ENCODE data around the gene DCHS1. TPM values are rescaled to one million over a fixed set of nuclear protein-coding genes. Genes with fewer than 3 reads are reported as not detected.

The DCHS1 gene, protein sequence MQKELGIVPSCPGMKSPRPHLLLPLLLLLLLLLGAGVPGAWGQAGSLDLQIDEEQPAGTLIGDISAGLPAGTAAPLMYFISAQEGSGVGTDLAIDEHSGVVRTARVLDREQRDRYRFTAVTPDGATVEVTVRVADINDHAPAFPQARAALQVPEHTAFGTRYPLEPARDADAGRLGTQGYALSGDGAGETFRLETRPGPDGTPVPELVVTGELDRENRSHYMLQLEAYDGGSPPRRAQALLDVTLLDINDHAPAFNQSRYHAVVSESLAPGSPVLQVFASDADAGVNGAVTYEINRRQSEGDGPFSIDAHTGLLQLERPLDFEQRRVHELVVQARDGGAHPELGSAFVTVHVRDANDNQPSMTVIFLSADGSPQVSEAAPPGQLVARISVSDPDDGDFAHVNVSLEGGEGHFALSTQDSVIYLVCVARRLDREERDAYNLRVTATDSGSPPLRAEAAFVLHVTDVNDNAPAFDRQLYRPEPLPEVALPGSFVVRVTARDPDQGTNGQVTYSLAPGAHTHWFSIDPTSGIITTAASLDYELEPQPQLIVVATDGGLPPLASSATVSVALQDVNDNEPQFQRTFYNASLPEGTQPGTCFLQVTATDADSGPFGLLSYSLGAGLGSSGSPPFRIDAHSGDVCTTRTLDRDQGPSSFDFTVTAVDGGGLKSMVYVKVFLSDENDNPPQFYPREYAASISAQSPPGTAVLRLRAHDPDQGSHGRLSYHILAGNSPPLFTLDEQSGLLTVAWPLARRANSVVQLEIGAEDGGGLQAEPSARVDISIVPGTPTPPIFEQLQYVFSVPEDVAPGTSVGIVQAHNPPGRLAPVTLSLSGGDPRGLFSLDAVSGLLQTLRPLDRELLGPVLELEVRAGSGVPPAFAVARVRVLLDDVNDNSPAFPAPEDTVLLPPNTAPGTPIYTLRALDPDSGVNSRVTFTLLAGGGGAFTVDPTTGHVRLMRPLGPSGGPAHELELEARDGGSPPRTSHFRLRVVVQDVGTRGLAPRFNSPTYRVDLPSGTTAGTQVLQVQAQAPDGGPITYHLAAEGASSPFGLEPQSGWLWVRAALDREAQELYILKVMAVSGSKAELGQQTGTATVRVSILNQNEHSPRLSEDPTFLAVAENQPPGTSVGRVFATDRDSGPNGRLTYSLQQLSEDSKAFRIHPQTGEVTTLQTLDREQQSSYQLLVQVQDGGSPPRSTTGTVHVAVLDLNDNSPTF (N-terminal part only)
- total RNA-seq: 2.3 TPM in 2 replicates

DNA sequence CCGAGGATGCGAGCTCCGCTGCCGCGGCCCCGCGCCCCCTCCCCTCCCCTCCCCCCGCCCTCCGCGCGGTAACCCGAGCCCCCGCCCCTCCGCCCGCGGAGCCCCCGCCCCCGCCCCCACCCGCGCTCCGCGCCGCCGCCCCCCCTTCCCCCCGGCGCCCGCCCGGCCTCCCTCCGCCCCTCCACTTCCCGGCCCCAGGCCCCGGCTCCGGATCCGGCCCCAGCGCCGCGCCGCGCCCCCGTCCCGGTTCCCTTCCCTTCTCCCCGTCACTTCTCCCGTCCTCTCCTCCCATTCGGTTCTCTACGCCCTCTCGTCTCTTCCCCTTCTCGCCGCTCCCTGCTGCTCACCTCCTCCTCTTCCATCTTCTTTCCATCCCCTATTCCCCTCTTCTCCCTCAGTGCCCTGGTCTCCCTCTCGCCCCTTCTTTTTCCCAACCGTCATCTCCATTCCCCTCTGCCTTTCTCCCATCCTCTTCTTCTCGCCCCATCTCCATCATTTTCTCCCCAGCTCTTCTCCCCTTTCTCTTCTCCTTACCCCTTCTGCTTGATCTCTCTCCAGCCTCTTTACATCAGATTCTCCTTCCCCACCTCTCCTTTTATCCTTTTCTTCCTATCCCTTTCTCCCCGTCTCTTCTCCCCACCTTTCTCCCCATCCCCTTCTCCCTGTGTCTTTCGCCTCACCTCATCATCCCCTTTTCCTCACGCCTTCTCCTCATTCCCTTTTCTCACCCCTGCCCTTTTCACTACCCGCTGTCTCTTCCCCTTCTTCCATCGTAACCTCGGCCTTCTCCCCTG is at the start of gene DCHS1:
TSS of gene DCHS1 (minus strand) at position 20 of the 794 bp plus-strand sequence. CDS start 14,196 bp downstream, outside the sequence.

DNA sequence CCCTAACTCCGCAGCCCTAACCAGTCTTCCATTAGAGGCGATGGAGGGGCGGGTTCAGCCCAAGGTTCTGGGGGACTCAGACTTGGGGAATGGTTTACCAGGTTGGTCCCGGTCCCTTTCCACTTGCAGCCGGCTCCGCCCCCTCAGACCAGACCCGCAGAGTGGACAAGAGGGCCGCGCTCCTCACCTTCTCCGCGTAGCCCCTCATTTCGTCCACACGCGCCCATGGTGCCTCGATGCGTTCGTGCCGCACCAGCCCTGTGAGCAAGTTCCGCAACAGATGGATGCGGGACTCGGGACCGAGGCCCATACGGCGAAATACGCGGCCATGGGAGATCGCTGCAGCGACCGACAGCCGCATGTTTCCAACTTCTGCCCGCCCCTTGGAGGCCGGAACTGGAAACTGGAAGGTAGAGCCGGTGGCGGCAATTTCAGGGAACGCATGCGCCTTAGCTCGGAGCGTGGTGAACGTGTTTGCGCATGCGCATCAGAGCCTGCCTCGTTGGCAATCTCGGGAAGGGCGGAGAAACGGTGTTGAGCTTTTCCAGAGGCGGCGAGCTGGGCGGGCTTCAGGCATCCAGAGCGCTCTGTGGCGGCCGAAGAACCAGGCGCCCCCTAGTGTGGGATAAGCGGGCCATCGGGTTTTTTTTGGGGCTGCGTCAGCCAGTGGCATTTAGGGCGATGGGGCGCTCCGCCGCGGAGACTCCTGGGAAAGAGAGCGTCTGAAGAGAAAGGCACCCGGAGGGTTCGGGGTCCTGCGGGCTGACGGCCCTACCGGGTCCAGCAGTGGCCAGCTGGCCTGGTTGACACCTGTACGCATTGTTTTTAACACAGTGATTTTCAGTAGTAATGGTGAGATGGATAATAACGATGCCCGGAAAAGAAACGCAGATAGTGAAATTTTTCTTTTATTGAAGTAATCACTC is 27.6 kb upstream of the DCHS1 start, which contains the start of gene MRPL17:
TSS of gene MRPL17 (minus strand) at position 405 of the 926 bp plus-strand sequence. CDS start at position 361, 44 bp downstream.

DNA sequence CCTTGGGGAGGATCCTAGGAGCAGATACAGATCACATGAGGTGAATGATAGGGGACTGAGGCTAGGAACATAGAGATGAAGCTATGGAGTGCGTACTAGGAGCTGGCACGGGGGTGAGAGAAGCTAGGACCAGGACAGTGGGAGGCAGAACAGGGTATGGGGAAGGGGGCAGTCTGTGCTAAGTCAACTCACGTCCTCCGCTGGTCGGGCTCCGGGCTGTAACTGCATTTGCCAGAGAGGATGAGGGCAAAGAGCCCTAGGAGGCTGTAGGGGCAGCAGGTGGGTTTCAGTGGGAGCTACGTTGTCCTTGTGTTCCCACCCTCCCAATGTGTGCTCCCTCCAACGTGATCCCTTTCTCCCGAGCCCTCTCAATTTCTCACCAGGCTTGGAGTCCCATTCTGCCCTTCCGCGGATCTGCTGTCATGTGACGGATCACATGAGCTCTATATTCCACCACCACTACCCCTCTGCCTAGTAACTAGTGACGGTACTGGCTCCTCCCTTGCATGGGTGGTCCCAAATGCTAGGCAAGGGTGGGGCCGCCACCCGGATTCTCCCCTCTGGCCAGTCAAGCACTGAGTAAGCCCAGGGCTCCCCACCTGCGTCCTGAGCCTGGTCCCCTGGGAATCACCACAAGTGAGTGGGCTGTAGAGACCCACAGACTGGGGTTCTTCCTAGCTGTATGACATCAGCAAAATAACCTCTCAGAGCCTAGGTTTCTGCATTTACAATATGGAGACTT is 36.4 kb downstream of the DCHS1 start, which contains the start of gene TPP1:
TSS of gene TPP1 (minus strand) at position 419 of the 742 bp plus-strand sequence. CDS start at position 397, 22 bp downstream.

DNA sequence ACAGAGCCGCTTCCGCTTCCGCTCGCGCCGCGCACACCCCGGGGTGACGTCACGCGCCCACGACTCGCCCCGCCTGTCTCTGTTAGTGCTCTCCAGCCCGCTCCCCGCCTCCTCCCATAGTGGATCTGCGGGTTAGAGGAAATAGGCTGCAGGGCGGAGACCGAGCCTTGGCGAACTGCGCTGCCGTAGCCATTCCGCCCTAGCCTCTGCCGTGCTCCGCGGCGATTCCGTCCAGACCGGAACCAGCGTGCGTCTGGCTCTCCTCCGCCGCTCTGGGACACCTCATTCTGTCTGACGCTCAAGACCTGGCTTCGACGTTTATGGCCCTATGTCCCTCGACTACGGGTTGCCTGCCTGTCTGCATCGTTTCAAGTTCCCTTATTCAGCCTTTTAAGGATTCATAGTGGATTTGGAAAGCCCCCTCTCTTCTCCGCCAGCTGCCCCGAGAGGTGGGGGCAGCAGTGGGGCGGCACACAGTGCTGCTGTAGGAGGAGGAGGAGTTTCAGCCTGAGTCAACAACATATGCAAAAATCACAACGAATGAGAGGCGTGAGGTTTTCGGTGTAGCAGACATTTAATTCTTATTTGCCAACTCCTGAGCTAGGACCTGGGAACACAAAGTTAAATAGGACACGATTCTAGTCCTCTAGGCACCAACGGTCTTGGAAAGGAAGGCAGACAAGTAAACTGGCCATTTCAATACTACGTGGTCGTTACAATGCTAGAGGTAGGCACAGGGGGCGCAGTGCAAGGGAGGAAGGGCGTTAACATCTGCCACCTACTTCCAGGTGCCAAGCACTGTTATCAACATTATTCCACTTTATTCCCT is 43.2 kb downstream of the DCHS1 start, which contains the start of gene TAF10:
TSS of gene TAF10 (minus strand) at position 4 of the 829 bp plus-strand sequence. CDS start 27 bp downstream, outside the sequence.

DNA sequence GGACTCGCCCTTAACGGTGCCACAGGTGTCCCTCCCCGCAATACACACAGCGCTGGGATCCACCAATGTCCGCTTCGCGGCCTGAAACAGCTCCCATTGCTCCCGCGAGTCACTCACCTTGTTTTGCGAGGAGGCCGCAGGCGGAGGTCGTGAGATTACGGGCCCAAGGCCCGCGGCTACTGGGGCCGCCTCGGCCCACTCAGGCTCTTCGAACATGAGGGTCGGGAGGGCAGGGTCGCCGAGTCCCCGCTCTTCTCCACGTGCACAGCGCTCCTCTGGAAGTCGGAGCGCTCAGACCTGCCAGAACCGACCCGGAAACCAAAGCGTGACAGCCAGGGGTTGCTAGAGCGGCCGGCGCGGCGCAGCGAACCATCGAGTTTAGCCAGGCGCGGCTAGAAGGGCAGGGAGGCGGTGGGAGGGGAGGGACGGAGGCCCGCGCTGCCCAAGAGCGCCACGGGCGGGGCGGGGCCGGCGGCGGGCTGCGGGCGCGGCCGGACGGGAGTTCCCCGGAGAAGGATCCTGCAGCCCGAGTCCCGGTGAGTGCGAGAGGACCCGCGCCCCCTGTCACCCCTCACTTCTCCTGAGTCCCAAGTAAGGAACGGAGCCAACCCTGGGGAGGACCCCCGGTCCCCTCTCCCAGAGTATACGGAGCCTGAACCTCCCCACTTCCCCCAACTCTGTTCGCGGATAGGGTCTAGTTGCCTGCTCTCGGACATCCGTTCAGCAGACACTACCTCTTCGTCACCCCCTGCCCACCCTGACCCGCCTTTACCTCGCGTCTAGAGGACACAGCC is 52.1 kb downstream of the DCHS1 start, which contains the start of the genes ILK and RRP8:
TSS of gene ILK (plus strand) at position 488 of the 794 bp plus-strand sequence. CDS start 498 bp downstream, outside the sequence.
TSS of gene RRP8 (minus strand) at position 330 of the 794 bp plus-strand sequence. CDS start at position 216, 114 bp downstream.

Other genes with a start within 250 kb of the DCHS1 start
- gene APBB1, start 236.7 kb downstream of the DCHS1 start, total RNA-seq: 34.5 and 36.4 TPM in 2 replicates
- gene HPX, start 214.8 kb downstream of the DCHS1 start, total RNA-seq: not detected in 2 replicates
- gene TRIM3, start 181.9 kb downstream of the DCHS1 start, total RNA-seq: 11.8 and 16.0 TPM in 2 replicates
- gene ARFIP2, start 174.5 kb downstream of the DCHS1 start, total RNA-seq: 35.7 and 56.1 TPM in 2 replicates
- gene TIMM10B, start 174.3 kb downstream of the DCHS1 start, total RNA-seq: 26.4 and 33.3 TPM in 2 replicates
- 1.4 and 3.0 TPM in 2 replicates for gene DNHD1, start 158.5 kb downstream of the DCHS1 start, total RNA-seq
- 3.3 and 7.6 TPM in 2 replicates for gene RRP8, start 52.2 kb downstream of the DCHS1 start, total RNA-seq
- gene ILK, start 52.0 kb downstream of the DCHS1 start, total RNA-seq: 101 and 178 TPM in 2 replicates
- gene TAF10, start 43.6 kb downstream of the DCHS1 start, total RNA-seq: 113 and 151 TPM in 2 replicates
- 40.1 and 46.0 TPM in 2 replicates for gene TPP1, start 36.4 kb downstream of the DCHS1 start, total RNA-seq
- gene MRPL17, start 27.5 kb upstream of the DCHS1 start, total RNA-seq: 25.2 and 44.6 TPM in 2 replicates
- gene OR2AG2, start 116.2 kb upstream of the DCHS1 start, total RNA-seq: not detected in 2 replicates
- not detected in 2 replicates for gene OR2AG1, start 127.2 kb upstream of the DCHS1 start, total RNA-seq
- gene OR6A2, start 143.9 kb upstream of the DCHS1 start, total RNA-seq: not detected in 2 replicates
- gene OR10A5, start 189.9 kb upstream of the DCHS1 start, total RNA-seq: not detected in 2 replicates
- not detected in 2 replicates for gene OR10A2, start 207.2 kb upstream of the DCHS1 start, total RNA-seq
- not detected in 2 replicates for gene OR10A4, start 220.8 kb upstream of the DCHS1 start, total RNA-seq
- gene OR2D2, start 236.7 kb upstream of the DCHS1 start, total RNA-seq: 3.1 TPM in 1 of 2 replicates, not detected in the other

Measured in pericardium fibroblast (primary cell).